ENCODE data around the gene DPP6.

GRCh38 chr7:154709840-154710520, 657.8 kb downstream of the DPP6 start:
- TF ChIP-seq RAD21 (IDR thresholded peaks at IDR 0.05; ENCODE audit: low read length), result no peak
- TF ChIP-seq, protein P1, sequence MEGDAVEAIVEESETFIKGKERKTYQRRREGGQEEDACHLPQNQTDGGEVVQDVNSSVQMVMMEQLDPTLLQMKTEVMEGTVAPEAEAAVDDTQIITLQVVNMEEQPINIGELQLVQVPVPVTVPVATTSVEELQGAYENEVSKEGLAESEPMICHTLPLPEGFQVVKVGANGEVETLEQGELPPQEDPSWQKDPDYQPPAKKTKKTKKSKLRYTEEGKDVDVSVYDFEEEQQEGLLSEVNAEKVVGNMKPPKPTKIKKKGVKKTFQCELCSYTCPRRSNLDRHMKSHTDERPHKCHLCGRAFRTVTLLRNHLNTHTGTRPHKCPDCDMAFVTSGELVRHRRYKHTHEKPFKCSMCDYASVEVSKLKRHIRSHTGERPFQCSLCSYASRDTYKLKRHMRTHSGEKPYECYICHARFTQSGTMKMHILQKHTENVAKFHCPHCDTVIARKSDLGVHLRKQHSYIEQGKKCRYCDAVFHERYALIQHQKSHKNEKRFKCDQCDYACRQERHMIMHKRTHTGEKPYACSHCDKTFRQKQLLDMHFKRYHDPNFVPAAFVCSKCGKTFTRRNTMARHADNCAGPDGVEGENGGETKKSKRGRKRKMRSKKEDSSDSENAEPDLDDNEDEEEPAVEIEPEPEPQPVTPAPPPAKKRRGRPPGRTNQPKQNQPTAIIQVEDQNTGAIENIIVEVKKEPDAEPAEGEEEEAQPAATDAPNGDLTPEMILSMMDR (IDR thresholded peaks at IDR 0.05), result no peak
- TF ChIP-seq, protein P2, sequence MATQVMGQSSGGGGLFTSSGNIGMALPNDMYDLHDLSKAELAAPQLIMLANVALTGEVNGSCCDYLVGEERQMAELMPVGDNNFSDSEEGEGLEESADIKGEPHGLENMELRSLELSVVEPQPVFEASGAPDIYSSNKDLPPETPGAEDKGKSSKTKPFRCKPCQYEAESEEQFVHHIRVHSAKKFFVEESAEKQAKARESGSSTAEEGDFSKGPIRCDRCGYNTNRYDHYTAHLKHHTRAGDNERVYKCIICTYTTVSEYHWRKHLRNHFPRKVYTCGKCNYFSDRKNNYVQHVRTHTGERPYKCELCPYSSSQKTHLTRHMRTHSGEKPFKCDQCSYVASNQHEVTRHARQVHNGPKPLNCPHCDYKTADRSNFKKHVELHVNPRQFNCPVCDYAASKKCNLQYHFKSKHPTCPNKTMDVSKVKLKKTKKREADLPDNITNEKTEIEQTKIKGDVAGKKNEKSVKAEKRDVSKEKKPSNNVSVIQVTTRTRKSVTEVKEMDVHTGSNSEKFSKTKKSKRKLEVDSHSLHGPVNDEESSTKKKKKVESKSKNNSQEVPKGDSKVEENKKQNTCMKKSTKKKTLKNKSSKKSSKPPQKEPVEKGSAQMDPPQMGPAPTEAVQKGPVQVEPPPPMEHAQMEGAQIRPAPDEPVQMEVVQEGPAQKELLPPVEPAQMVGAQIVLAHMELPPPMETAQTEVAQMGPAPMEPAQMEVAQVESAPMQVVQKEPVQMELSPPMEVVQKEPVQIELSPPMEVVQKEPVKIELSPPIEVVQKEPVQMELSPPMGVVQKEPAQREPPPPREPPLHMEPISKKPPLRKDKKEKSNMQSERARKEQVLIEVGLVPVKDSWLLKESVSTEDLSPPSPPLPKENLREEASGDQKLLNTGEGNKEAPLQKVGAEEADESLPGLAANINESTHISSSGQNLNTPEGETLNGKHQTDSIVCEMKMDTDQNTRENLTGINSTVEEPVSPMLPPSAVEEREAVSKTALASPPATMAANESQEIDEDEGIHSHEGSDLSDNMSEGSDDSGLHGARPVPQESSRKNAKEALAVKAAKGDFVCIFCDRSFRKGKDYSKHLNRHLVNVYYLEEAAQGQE (IDR thresholded peaks at IDR 0.05; ENCODE audit: low read depth, low read length), result no peak
- TF ChIP-seq MXI1 (IDR thresholded peaks at IDR 0.05; ENCODE audit: low read depth, low read length), result no peak
- no peak for TF ChIP-seq USF1 (IDR thresholded peaks at IDR 0.05; ENCODE audit: borderline replicate concordance, low read depth)
- TF ChIP-seq EP300 (IDR thresholded peaks at IDR 0.05; ENCODE audit: borderline replicate concordance in 1 of 2, low read depth in 1 of 2, low read length in 1 of 2), result no peak
- TF ChIP-seq, protein P3, sequence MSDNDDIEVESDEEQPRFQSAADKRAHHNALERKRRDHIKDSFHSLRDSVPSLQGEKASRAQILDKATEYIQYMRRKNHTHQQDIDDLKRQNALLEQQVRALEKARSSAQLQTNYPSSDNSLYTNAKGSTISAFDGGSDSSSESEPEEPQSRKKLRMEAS (IDR thresholded peaks at IDR 0.05; ENCODE audit: low read depth), result no peak
- TF ChIP-seq GABPA (IDR thresholded peaks at IDR 0.05; ENCODE audit: low read depth), result no peak
- no peak for TF ChIP-seq MEF2A (IDR thresholded peaks at IDR 0.05; ENCODE audit: borderline replicate concordance, low read depth)
